Neuronal stem cell (in vitro differentiated cells): ENCODE results near the gene KDM1B.

Experiments used
- DNase-seq: peaks from one replicate; pipeline ENCODE4 v3.0.0-alpha.2; 2013; ENCODE audit warnings: low spot score
- H2AFZ ChIP-seq: one replicate; pipeline ENCODE4 v1.6.1; 2013; ENCODE audit warnings: mild to moderate bottlenecking, low read length, inconsistent platforms
- H2AK5ac ChIP-seq: 2 replicates; pipeline ENCODE4 v1.6.1; 2013; ENCODE audit warnings: low read depth, mild to moderate bottlenecking, inconsistent platforms, low read length, moderate library complexity, mixed read lengths
- H2BK120ac ChIP-seq: 2 replicates; pipeline ENCODE4 v1.6.1; 2013; ENCODE audit warnings: low read depth, mild to moderate bottlenecking, inconsistent platforms, low read length, moderate library complexity, mixed read lengths
- H2BK12ac ChIP-seq: one replicate; pipeline ENCODE4 v1.6.1; 2013; ENCODE audit warnings: low read length, inconsistent platforms
- H2BK15ac ChIP-seq: 2 replicates; pipeline ENCODE4 v1.6.1; 2013; ENCODE audit warnings: mild to moderate bottlenecking, low read length, inconsistent platforms, mixed read lengths
- H2BK5ac ChIP-seq: one replicate; pipeline ENCODE4 v1.6.1; 2013; ENCODE audit warnings: inconsistent platforms, mild to moderate bottlenecking, low read length, moderate library complexity
- H3K14ac ChIP-seq: one replicate; pipeline ENCODE4 v1.6.1; 2013; ENCODE audit warnings: low read length, inconsistent platforms
- H3K18ac ChIP-seq: 2 replicates; pipeline ENCODE4 v1.6.1; 2013; ENCODE audit warnings: low read length, inconsistent platforms
- H3K23ac ChIP-seq: 2 replicates; pipeline ENCODE4 v1.6.1; 2013; ENCODE audit warnings: low read depth, mild to moderate bottlenecking, mixed read lengths, low read length, inconsistent platforms; ENCODE audit not compliant: poor library complexity
- H3K27ac ChIP-seq: replicated peaks from 3 replicates; pipeline ENCODE4 v1.5.1; 2013; ENCODE audit warnings: low read length, inconsistent platforms
- H3K27me3 ChIP-seq, 3 experiments: 2 replicates each; pipeline ENCODE4 v1.6.1; 2013; ENCODE audit warnings: low read length in 3 of 3, mild to moderate bottlenecking in 2 of 3, inconsistent platforms in 1 of 3, low read depth in 1 of 3, mixed read lengths in 1 of 3, moderate library complexity in 1 of 3; ENCODE audit not compliant: control insufficient read depth in 3 of 3, insufficient read depth in 3 of 3
- H3K36me3 ChIP-seq, 2 donors: replicated peaks in 1 of 2; 2 replicates each; pipeline ENCODE4 v1.6.1; 2013; ENCODE audit warnings: low read length in 2 of 2; ENCODE audit not compliant: control insufficient read depth in 2 of 2, insufficient read depth in 2 of 2
- H3K4ac ChIP-seq: 2 replicates; pipeline ENCODE4 v1.6.1; 2013; ENCODE audit warnings: inconsistent platforms, mild to moderate bottlenecking, low read length, moderate library complexity
- H3K4me1 ChIP-seq, 2 donors: 1 replicate in 1 of 2; 2 replicates in 1 of 2; pipeline ENCODE4 v1.6.1; 2013; ENCODE audit warnings: low read length in 2 of 2, low read depth in 1 of 2; ENCODE audit not compliant: control insufficient read depth in 2 of 2, insufficient read depth in 1 of 2
- H3K4me2 ChIP-seq: one replicate; pipeline ENCODE4 v1.6.1; 2013; ENCODE audit warnings: mild to moderate bottlenecking, low read length, inconsistent platforms; ENCODE audit not compliant: insufficient read depth, poor library complexity, severe bottlenecking
- H3K4me3 ChIP-seq, 2 donors: 2 replicates each; pipeline ENCODE4 v1.5.1; 2013; ENCODE audit warnings: low read length in 2 of 2, mild to moderate bottlenecking in 2 of 2, inconsistent platforms in 1 of 2, moderate library complexity in 1 of 2
- H3K79me1 ChIP-seq: one replicate; pipeline ENCODE4 v1.6.1; 2013; ENCODE audit warnings: low read depth, mild to moderate bottlenecking, inconsistent platforms, low read length, moderate library complexity
- H3K9ac ChIP-seq: one replicate; pipeline ENCODE4 v1.6.1; 2013; ENCODE audit warnings: mild to moderate bottlenecking, low read depth, low read length, inconsistent platforms; ENCODE audit not compliant: poor library complexity
- H3K9me3 ChIP-seq, 2 donors: replicated peaks in 1 of 2; 2 replicates each; pipeline versions ENCODE3 to v1.6.1; 2013; ENCODE audit warnings: low read length in 2 of 2, mild to moderate bottlenecking in 2 of 2, inconsistent platforms in 1 of 2, low read depth in 1 of 2, mixed read lengths in 1 of 2, moderate library complexity in 1 of 2; ENCODE audit not compliant: control insufficient read depth in 2 of 2, insufficient read depth in 1 of 2
- H4K8ac ChIP-seq: one replicate; pipeline ENCODE4 v1.6.1; 2013; ENCODE audit warnings: low read depth, mild to moderate bottlenecking, inconsistent platforms, low read length, moderate library complexity
- H4K91ac ChIP-seq: one replicate; pipeline ENCODE4 v1.6.1; 2013; ENCODE audit warnings: low read length, low read depth, mild to moderate bottlenecking, inconsistent platforms; ENCODE audit not compliant: poor library complexity
- WGBS, 2 donors: extraction: QIAGEN DNeasy Blood & Tissue Kit; methylation state at CpG; one replicate each; pipeline ENCODE4 v1.1.7; 2013; ENCODE audit warnings: missing lambda C conversion rate in 2 of 2, mixed read lengths in 1 of 2; ENCODE audit not compliant: insufficient read length in 2 of 2, insufficient replicate concordance in 1 of 2; ENCODE audit errors: extremely low coverage in 2 of 2; 5-methylcytosine and 5-hydroxymethylcytosine counted together

KDM1B gene

GRCh38 chr6:18211338-18211737 is 56.1 kb downstream of the KDM1B start:
- Histone ChIP-seq H2BK120ac (no peak overlapping the region), H3K79me1 (no peaks in the 10 kb centered on the region), H4K8ac (no peak overlapping the region), H3K27ac (no peak overlapping the region), H3K36me3 (peaks cover 3 to 18% of the 10 kb centered on the region in 2 donors), H2BK15ac (no peak overlapping the region), H2BK5ac (no peak overlapping the region), H3K18ac (no peak overlapping the region), H3K4ac (no peak overlapping the region), H3K9ac (no peak overlapping the region), H2AFZ (no peak overlapping the region), H3K27me3 (no peaks in the 10 kb centered on the region), H3K4me1 (no peaks in the 10 kb centered on the region), H3K4me2 (no peak overlapping the region), H2AK5ac (no peak overlapping the region), H3K23ac (no peak overlapping the region), H2BK12ac (no peak overlapping the region), H3K4me3 (no peak overlapping the region), H4K91ac (no peak overlapping the region), H3K9me3 (no peaks in the 10 kb centered on the region), H3K14ac (no peak overlapping the region)
- no CpG with 5 or more reads among the region's 6 CpGs for WGBS, 2 donors
- DNase-seq = no peak

DNA sequence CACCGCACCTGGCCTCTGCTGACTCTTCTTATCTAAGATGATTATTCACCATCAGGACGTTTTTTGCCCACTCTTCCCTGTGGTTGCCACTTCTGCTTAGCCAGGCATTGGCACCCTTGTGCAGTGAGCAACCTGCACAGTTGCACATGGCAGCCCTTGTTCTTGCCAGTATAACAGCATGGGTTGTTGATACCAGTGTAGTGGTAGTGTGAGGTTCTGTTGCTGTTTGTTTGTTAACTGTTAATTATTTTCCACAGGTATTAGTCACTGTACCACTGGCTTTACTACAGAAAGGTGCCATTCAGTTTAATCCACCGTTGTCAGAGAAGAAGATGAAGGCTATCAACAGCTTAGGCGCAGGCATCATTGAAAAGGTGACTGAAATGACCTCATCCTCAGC is 57.0 kb downstream of the KDM1B start:
- no peak overlapping the region for H3K9ac ChIP-seq
- H3K14ac ChIP-seq = no peak overlapping the region
- H4K8ac ChIP-seq = no peak overlapping the region
- no peak overlapping the region for H2BK5ac ChIP-seq
- no peaks in the 10 kb centered on the region for H3K79me1 ChIP-seq
- no peak overlapping the region for H3K18ac ChIP-seq
- no peaks in the 10 kb centered on the region for H3K9me3 ChIP-seq
- no peak overlapping the region for H4K91ac ChIP-seq
- no CpG with 5 or more reads among the region's 4 CpGs for WGBS, 2 donors
- H3K27me3 ChIP-seq = no peaks in the 10 kb centered on the region
- no peak overlapping the region for H2AFZ ChIP-seq
- no peak overlapping the region for H2BK120ac ChIP-seq
- no peak for DNase-seq
- H2AK5ac ChIP-seq = no peak overlapping the region
- H3K23ac ChIP-seq = no peak overlapping the region
- no peak overlapping the region for H3K4me3 ChIP-seq
- no peaks in the 10 kb centered on the region for H3K4me1 ChIP-seq
- no peak overlapping the region for H3K4ac ChIP-seq
- peaks cover 3 to 23% of the 10 kb centered on the region in 2 donors for H3K36me3 ChIP-seq
- H2BK12ac ChIP-seq = no peak overlapping the region
- no peak overlapping the region for H3K4me2 ChIP-seq
- no peak overlapping the region for H3K27ac ChIP-seq
- H2BK15ac ChIP-seq = no peak overlapping the region

- no CpG with 5 or more reads among the region's 9 CpGs for WGBS, 2 donors
- Histone ChIP-seq H2BK15ac (no peak overlapping the region), H3K4ac (no peak overlapping the region), H2AK5ac (no peak overlapping the region), H3K4me1 (no peaks in the 10 kb centered on the region), H2BK120ac (no peak overlapping the region), H3K9ac (no peak overlapping the region), H3K27ac (no peak overlapping the region), H3K4me2 (no peak overlapping the region), H3K23ac (no peak overlapping the region), H3K9me3 (no peaks in the 10 kb centered on the region), H2BK12ac (no peak overlapping the region), H3K36me3 (peaks cover 3 to 32% of the 10 kb centered on the region in 2 donors), H2BK5ac (no peak overlapping the region), H3K18ac (no peak overlapping the region), H2AFZ (no peak overlapping the region), H4K91ac (no peak overlapping the region), H3K79me1 (no peaks in the 10 kb centered on the region), H4K8ac (no peak overlapping the region), H3K14ac (no peak overlapping the region), H3K27me3 (no peaks in the 10 kb centered on the region), H3K4me3 (no peak overlapping the region)
- DNase-seq = no peak
Observed at GRCh38 chr6:18213439-18213838, 58.2 kb downstream of the KDM1B start.

GRCh38 chr6:18214003-18214402 is 58.8 kb downstream of the KDM1B start:
- Histone ChIP-seq H3K9ac (no peak overlapping the region), H3K23ac (no peak overlapping the region), H2BK5ac (no peak overlapping the region), H3K27me3 (no peaks in the 10 kb centered on the region), H3K4me1 (no peaks in the 10 kb centered on the region), H3K4me3 (no peak overlapping the region), H3K79me1 (no peaks in the 10 kb centered on the region), H3K9me3 (no peaks in the 10 kb centered on the region), H2BK120ac (no peak overlapping the region), H4K8ac (no peak overlapping the region), H3K27ac (no peak overlapping the region), H3K4ac (no peak overlapping the region), H3K4me2 (no peak overlapping the region), H4K91ac (no peak overlapping the region), H2BK15ac (no peak overlapping the region), H2BK12ac (no peak overlapping the region), H3K18ac (no peak overlapping the region), H3K14ac (no peak overlapping the region), H2AK5ac (no peak overlapping the region), H2AFZ (no peak overlapping the region), H3K36me3 (peaks cover 3 to 35% of the 10 kb centered on the region in 2 donors)
- WGBS, 2 donors = no CpG with 5 or more reads among the region's 4 CpGs
- DNase-seq = no peak
